SW480 (cell line): Measurements from ENCODE around the gene GIN1.
"Not testable (repeated sequence)": the region's sequence is repeated elsewhere in the genome, so short reads cannot be mapped to it uniquely, and the experiment has no call there.

Experiments used
- DNase-seq: peaks from one replicate; pipeline ENCODE4 v3.0.0-alpha.2; 2016; ENCODE audit warnings: low spot score

GIN1 gene

GRCh38 chr5:103119765-103120606 lies at the start of gene GIN1, which contains the start of gene PPIP5K2:
Gene GIN1 (minus strand): TSS chr5:103120138. CDS start chr5:103108707, 11,431 bp downstream.
Gene PPIP5K2 (plus strand): TSS chr5:103120301. CDS start chr5:103129590, 9,289 bp downstream.
- peak; percentile 99 for DNase-seq

DNA sequence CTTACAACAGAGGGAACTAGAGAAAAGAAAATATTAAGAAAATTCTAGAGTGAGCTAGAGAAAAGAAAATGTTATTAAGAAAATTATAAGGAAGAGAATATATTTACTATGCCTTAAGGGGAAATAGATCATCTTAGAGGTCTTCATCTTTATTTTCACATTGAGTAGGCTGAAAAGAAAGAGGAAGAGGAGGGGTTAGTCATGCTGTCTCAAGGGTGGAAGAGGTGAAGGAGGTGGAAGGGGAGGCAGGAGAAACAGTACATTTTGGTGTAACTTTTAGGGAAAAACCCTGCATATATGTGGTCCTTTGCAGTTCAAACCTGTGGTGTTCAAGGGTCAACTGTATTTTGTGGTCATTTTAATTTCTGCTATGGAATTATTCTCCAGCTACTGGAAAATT lies 46.8 kb upstream of the GIN1 start:
- no peak for DNase-seq

DNA sequence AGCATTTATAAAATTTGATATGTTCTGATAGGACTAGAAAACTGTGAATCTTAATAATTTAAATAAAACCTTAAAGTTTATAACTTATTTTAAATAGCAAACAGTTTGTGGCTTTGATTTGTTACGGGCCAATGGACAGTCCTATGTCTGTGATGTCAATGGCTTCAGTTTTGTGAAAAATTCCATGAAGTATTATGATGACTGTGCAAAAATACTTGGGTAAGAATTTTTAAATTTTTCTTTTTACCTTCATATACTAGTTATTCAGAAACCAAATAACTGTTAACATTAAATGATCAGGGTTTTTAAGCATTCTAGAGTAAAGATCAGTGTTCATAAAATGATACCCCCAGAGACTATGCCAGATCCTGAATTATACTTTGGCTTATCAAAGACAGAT lies 31.2 kb upstream of the GIN1 start:
- DNase-seq: no peak

GRCh38 chr5:103148213-103148612 lies 28.3 kb upstream of the GIN1 start:
- no peak for DNase-seq

DNA sequence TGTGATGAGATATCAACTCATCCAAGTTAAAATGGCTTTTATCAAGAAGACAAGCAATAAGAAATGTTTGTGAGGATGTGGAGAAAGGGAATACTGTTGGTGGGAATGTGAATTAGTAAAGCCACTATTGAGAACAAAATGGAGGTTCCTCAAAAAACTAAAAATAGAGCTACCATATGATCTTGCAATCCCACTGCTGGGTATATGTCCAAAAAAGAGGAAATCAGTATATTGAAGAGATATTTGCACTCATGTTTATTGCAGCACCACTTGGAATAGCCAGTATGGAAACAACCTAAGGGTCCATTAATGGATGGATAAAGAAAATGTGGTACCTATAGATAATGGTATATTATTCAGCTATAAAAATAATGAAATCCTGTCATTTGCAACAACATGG lies 25.3 kb upstream of the GIN1 start:
- DNase-seq: no peak

DNA sequence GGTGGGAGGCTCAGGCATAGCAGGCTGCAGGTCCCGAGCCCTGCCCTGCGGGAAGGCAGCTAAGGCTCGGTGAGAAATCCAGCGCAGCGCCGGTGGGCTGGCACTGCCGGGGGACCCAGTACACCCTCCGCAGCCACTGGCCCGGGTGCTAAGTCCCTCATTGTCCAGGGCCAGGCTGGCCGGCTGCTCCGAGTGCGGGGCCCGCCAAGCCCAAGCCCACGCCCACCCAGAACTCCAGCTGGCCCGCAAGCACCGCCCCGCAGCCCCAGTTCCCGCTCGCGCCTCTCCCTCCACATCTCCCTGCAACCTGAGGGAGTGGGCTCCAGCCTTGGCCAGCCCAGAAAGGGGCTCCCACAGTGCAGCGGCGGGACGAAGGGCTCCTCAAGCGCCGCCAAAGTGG lies 22.2 kb upstream of the GIN1 start:
- DNase-seq: not testable (repeated sequence)

DNA sequence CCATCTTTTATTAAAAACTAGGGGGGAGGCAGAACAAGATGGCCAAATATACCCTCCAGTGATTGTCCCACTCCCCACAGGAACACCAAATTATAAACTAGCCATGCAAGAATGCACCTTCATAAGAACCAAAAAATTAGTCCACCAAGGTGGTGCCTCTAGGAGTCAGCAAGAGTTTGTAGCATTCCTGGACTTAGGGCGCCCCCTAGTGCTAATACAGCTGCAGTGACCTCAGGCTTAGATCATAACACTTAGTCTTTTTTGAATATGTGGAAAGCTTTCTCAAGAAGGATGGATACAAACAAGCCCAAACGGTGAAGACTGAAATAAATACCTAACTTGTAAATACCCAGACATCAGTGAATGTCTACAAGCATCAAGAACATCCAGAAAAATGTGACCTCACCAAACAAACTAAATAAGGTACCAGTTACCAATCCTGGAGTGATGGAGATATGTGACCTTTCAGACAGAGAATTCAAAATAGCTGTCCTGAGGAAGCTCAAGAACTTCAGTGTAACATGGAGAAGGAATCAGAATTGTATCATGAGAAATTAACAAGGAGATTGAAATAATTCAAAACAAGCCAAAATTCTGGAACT lies 19.4 kb upstream of the GIN1 start:
- peak; percentile 68 for DNase-seq

- DNase-seq: no peak
These were observed 18.3 kb upstream of the GIN1 start for GRCh38 chr5:103138202-103138690.

DNA sequence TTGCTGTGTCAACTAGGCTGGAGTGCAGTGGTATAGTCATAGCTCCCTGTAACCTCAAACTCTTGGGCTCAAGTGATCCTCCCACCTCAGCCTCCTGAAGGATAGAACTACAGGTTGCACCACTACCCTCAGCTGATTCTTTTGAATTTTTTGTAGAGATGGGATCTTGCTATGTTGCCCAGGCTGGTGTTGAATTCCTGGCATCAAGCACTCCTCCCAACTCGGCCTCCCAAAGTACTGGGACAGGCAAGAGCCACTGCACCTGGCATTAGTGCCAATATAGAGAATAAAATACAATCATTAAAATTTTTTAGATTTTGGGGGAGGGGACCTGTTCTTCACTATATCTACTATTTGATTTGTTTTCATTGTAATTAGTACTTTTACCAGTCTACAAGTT lies 15.5 kb upstream of the GIN1 start:
- no peak for DNase-seq

GRCh38 chr5:103133231-103133630 lies 13.3 kb upstream of the GIN1 start:
- no peak for DNase-seq

DNA sequence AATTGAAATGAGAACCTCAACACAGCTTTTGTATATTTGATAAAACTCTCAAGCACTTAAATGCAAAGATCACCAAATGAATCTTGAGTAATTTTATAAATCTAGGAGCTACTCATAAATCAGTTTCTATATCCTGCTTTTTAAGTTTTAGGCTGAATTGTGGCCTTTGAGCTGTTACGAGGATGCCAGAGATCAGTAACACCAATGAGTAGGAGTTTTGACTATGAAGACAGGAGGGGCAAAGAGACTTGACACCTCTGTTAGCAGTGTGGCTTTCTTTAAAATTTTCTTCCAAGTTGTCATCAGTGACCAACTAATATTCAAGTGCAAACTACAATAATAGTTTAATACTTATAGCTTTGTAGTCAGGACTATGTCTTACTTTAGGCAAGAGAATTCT lies 12.7 kb upstream of the GIN1 start:
- DNase-seq: no peak

DNA sequence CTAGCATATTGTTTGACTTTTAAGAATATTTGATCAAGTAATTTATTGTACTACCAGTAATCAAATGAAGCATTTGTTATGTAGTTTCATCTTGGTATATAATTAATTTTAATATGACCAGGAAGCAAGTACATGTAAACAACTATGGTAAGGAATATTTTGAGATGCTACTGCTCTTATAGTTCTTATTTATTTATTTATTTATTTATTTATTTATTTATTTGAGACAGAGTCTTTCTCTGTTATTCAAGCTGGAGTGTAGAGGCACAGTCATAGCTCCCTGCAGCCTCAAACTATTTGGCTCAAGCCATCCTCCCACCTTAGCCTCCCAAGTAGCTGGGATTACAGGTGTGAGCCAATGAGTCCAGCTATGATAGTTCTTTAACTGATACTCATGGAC lies 8.3 kb upstream of the GIN1 start:
- no peak for DNase-seq

DNA sequence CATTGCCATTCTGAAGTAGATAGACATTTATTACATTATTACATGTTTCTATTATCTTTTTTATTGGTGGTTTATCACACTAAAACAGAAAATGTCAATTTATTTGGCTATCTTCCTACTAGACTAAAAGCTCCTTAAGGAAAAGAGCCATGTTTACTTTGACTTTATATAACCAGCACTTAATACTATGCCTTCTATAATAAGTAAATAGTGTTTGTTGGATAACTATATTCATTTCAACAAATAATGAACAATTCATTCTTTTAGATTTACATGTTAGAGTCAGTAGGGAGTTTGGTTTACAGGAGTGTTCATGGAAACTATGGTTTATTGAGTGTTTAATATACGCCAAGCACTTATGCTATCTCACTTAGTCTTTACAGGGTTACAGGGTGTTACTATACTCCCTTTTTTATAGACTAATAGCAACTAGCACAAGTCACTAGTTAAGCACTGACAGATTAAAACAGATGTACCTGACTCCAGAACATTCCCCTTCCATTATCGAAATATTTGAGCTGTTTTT lies 7.4 kb upstream of the GIN1 start:
- DNase-seq: no peak

DNA sequence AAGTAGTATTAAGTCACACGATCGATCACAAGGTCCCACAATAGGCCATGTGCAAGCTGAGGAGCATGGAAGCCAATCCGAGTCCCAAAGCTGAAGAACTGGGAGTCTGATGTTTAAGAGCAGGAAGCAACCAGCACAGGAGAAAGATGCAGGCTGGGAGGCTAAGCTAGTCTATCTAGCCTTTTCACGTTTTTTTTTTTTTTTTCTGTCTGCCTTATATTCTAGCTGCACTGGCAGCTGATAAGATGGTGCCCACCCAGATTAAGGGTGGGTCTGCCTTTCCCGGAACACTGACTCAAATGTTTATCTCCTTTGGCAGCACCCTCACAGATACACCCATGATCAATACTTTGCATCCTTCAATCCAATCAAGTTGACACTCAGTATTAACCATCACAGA lies 6.6 kb upstream of the GIN1 start:
- no peak for DNase-seq

DNA sequence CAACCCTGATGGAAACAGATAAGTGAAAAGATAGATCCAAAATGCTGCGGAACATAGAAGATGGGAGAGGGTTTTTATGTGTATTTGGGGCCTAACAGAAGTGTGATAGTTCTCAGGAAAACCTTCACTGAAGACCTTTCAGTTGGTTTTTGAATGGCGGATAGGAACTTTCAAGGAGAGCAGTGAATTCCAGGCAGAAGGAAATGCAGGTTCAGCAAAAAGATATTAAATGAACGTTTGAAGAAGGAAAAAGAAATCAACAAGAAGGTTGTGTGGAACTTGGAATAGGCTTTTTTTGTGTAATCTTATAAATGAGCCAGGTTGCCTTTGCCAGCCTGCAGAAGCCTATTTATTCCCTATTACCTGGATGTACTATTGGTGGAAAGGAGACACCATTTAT lies 2.3 kb upstream of the GIN1 start:
- no peak for DNase-seq

GRCh38 chr5:103120607-103121200 lies 766 bp upstream of the GIN1 start:
- DNase-seq: peak; percentile 28

- DNase-seq: peak; percentile 39
These were observed 721 bp downstream of the GIN1 start for GRCh38 chr5:103119070-103119764.

DNA sequence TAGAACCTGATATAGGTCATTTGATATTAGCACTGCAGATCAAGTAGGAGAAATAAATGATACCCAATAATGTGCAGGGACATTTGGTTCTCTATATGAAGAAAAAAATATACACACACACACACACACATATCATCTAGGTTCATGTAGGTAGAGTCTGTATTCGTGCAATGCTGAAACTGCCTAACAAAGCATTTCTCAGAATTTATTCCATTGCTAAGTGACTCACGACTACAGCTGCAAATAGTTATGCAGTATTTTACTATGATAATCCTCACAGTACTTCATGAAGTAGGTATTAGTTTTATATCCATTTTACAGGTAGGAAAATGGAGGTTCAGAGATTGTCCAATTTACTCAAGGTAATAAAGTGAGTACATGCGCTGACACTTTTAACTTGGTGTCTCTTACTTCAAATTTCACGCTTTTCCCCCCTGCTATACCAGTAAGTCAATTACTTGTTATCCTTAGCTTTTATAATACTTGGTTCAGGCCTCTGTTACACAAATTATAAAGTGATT lies 2.4 kb downstream of the GIN1 start:
- DNase-seq: no peak

DNA sequence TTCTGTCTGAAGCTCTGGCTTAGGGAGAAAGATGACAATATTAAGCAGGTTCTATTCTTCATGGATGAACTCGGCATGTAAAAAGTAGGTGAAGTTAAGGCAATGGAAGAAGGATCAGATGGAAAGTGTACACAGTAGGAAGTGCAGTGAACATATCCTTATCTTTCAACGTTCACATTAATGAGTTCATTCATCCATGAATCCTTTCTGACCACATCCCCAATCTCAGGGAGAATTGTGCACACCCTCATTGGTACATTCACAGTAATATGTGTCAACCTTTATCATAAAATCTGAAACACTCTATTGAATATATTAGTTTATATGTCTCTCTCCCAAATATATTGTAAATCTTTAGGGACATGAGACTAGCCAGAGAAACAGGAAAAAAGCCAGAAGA lies 5.5 kb downstream of the GIN1 start:
- no peak for DNase-seq

- DNase-seq: no peak
These were observed 7.0 kb downstream of the GIN1 start for GRCh38 chr5:103112910-103113309.

DNA sequence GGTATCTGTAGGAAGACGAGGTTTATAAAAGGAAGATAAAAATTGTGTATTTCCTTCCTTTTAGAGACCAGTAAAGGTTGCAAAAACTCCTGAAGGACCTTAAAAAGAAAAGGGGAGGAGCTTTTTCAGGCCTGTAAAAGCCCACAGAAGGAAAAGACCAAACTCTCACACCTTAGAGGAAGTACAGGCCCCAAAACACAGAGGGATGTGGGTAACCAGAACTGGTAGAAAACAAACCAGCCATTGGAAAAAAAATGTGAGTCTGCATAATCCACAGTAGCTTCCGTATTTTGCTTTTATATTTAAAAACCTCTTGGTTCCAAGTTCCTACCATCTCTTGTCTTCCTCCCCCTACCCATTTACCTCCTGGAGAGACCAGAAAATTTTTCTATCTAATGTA lies 8.5 kb downstream of the GIN1 start:
- no peak for DNase-seq

- no peak for DNase-seq
These were observed 9.5 kb downstream of the GIN1 start for GRCh38 chr5:103110403-103110802.
